HG03280 (cell line): ENCODE measurements around the gene NOL6.
"Not testable (repeated sequence)": the region's sequence is repeated elsewhere in the genome, so short reads cannot be mapped to it uniquely, and the experiment has no call there.

Source experiments
- ATAC-seq: cut with Tn5 transposase; IDR thresholded peaks from one replicate; pipeline ENCODE4 v1.9.1; 2021; ENCODE audit warnings: mild to moderate bottlenecking, moderate library complexity; ENCODE audit not compliant: unreplicated experiment

The NOL6 gene, protein sequence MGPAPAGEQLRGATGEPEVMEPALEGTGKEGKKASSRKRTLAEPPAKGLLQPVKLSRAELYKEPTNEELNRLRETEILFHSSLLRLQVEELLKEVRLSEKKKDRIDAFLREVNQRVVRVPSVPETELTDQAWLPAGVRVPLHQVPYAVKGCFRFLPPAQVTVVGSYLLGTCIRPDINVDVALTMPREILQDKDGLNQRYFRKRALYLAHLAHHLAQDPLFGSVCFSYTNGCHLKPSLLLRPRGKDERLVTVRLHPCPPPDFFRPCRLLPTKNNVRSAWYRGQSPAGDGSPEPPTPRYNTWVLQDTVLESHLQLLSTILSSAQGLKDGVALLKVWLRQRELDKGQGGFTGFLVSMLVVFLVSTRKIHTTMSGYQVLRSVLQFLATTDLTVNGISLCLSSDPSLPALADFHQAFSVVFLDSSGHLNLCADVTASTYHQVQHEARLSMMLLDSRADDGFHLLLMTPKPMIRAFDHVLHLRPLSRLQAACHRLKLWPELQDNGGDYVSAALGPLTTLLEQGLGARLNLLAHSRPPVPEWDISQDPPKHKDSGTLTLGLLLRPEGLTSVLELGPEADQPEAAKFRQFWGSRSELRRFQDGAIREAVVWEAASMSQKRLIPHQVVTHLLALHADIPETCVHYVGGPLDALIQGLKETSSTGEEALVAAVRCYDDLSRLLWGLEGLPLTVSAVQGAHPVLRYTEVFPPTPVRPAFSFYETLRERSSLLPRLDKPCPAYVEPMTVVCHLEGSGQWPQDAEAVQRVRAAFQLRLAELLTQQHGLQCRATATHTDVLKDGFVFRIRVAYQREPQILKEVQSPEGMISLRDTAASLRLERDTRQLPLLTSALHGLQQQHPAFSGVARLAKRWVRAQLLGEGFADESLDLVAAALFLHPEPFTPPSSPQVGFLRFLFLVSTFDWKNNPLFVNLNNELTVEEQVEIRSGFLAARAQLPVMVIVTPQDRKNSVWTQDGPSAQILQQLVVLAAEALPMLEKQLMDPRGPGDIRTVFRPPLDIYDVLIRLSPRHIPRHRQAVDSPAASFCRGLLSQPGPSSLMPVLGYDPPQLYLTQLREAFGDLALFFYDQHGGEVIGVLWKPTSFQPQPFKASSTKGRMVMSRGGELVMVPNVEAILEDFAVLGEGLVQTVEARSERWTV

DNA sequence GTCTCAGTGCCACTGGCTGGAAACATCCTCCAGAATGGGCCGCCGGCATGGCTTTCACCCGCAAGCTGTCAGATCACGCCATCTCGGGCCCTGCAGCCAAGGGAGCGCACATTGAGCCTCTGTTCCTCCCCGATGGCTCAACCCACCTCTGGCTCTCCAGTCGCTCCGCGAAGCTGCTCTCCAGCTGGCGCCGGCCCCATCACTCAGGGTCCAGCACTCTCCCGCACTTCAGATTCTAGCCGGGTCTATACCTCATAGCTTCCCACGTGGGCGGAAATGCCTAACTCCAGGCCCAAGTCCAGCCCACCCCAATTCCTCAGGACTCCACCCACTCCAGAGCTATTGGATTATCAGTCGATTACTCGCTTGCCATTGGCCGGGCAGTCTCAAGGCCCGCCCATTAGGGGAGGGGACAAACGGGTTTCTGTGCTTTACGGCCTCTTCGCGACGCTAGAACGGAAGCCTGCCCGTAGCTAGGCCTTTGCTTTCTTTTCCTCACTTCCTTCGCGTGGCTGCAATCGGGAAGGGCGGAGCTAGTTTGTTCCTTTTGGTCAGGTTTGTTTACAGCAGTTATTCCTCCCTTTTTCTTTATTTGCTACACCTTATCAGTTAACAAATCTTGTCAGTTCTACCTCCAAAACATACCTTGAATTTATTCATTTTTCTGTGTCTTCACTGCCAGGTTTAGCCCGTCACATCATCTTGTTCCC is at the start of gene NOL6:
Gene NOL6 (minus strand): TSS at position 282 of the 710 bp plus-strand sequence. CDS start 82 bp downstream, at position 200.
- peak; percentile 99 for ATAC-seq

DNA sequence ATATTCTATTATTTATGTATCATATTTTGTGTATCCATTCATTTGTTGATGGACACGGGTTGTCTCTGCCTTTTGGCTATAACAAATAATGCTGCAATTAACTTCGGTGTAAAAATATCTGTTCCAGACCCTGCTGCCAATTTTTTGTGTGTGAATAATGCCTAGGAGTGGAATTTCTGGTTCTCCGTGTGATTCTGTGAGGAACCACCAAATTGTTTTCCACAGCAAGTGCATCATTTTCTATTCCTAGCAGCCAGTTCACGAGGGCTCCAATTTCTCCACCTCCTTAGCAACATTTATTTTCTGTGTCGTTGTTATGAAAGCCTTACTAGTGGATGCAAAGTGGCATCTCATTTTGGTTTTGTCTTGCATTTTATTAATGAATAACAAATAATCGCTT is 48.1 kb upstream of the NOL6 start:
- ATAC-seq, result not testable (repeated sequence)

DNA sequence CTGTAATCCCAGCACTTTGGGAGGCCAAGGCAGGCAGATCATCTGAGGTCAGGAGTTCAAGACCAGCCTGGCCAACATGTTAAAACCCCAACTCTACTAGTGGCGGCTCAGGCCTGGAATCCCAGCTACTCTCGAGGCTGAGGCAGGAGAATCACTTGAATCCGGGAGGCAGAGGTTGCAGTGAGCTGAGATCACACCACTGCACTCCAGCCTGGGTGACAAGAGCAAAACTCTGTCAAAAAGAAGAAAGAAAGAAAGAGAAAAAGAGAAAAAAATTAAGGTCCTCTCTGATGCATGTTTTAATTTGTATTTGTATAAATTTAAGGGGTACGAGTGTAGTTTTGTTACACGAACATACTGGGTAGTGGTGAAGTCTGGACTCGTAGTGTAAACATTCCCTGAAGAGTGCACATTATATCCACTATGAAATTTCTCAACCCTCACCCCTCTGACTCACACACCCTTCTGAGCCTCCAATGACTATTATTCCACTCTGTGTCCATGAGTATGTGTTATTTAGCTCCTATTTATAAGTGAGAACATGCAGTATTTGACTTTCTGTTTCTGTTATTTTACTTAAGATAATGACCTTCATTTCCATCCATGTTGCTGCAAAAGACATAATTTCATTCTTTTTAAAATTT is 44.3 kb upstream of the NOL6 start:
- ATAC-seq, result not testable (repeated sequence)

DNA sequence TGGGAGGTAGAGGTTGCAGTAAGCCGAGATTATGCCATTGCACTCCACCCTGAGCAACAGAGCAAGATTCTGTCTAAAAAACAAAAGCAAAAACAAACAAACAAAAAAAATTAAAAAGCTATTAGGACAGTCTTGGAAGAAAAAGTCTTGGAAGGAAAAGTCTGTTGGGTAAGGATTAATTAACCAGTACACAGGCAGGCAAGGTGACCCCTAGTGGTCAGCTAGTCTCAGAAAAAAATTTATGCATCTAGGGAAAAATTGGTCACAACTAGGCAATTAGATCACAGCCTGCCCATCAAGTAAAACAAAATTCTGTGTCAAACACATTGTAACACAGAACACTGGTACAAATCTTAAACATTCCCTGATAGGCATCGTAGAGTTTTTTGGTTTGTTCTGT is 43.6 kb upstream of the NOL6 start:
- no peak for ATAC-seq

DNA sequence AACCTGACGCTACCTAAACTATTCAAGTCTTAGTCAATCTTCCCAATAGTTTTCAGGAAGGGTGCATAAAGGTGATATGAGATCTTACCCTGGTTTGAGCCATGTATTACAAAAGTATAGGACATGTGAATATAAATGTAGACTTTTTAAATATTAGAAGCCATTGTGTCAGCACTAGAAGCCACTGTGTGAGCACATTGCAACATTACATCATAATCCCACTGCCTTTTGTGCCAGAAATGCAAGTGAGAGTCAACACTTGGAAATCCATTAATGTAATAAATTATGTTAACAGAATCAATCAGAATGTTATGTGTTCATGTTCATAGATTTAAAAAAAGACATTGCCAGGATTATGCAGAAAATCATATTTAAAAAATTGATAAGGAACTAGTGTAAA is 42.7 kb upstream of the NOL6 start:
- not testable (repeated sequence) for ATAC-seq

DNA sequence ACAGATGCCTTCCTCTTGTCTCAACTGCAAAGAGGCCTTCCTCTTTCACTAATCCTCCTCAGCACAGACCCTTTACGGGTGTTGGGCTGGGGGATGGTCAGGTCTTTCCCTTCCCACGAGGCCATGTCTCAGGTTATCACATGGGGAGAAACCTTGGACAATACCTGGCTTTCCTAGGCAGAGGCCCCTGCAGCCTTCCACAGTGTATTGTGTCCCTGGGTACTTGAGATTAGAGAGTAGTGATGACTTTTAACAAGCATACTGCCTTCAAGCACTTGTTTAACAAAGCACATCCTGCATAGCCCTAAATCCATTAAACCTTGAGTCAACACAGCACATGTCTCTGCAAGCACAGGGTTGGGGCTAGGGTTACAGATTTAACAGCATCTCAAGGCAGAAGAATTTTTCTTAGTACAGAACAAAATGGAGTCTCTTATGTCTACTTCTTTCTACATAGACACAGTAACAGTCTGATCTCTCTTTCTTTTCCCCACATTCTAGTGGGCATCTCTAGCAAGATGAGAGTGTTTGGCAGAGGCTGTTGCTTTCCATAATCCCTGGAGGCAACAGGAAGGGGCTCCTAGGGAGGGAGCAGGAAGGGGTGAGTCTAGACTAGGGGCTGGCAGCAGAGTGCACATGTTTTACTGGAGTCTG is 41.7 kb upstream of the NOL6 start:
- not testable (repeated sequence) for ATAC-seq

DNA sequence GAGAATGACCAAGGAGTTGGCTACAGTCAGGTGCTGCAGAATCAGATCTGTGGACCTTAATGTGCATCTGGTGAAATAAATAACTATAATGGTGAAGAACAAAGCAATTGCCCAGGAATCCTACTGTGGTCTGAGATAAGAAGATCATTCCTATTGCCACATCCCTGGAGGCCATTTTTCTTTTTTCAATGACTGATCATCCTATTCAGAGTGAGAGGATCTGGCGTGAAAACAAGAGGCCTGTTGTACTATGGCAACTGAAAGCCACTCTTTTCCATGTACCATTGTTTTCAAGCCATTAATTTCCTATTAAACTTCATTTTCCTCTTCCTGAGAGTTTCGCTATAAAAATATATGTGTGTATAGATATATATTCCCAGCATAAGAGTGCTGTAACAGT is 38.8 kb upstream of the NOL6 start:
- ATAC-seq, result not testable (repeated sequence)

DNA sequence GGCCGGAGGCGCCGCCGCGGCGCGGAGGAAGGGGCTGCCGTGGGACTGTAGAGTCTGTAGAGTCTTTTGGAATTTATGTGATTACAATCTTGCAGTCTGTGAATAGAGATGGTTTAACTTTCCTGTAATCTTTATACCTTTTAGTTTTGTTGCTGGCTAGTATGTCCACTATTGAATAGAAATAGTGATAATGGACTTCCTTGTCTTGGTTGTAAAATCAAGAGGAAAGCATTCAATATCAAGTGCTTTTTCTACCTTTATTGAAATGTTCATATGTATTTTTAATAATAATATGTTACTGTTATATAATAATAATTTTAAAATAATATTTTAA is 37.4 kb upstream of the NOL6 start:
- ATAC-seq, result not testable (repeated sequence)

DNA sequence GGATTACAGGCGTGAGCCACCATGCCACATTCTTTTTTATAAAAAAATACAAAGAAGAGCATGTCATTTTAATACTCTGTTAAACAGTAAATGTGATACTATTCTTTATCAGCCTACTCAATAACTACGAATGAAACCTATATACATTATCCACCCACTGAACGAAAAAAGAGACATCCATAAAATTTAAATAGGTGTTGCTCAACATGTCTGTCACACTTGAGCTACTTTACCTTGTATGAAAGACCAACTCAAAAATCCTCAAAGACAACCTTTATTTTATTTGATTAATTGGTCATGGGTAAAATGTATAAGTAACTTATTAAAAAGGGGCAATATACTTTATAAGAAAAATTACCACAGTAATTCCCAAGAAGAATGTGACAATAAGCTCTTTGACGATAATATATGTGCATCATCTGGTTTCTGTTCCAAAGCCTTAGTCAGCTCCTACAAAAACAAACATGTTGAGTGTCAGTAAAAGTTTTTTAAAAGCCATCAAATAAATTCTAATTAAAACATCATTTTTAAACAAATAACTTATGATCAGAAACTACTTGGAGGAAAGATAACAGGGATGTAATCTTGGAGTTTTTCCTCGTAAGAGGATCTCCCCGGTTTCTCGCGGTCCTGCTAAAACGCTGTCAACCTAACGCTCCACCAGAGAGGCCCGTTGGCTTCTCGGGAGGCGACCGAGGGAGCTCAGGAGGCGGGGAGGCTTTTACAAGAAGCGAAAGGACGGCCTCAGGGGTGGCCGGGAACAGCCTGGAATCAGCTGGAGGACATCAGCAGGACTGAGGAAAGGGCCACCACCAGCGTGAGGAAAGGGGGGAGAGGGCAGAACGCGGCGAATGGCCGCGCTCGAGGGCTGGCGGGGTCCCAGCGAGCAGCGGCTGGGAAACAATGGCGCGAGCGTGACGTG is 36.8 kb upstream of the NOL6 start:
- ATAC-seq, result no peak

DNA sequence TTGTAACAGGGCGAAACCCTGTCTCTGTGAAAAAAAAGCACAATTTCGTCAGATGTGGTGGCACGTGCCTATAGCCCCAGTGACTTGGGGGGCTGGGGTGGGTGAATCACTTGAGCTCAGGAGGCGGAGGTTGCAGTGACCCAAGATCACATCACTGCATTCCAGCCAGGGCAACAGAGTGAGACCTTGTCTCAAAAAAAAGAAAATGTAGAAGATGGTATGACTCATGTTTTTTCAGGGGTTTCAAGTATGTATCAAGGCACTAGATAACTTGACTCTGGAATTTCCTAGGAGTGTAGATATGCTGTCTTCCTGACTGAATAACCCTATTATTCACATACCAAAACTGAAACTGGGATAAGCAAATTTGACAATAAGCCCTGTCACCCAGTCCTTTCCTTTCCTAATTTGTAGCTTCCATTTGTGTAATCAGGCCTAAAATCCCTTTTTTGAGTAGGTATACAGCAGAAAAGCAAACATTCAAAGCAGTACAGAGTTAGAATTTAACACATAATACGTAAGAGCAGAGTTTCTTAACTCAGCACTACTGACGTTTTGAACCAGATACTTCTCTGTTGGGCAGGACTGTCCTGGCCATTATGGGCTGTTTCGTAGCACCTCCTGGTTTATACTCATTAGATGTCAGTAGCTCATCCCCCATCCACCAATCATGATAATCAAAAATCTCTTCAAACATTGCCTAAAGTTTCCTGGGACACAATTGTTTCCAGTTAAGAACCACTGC is 33.1 kb upstream of the NOL6 start:
- ATAC-seq, result no peak

DNA sequence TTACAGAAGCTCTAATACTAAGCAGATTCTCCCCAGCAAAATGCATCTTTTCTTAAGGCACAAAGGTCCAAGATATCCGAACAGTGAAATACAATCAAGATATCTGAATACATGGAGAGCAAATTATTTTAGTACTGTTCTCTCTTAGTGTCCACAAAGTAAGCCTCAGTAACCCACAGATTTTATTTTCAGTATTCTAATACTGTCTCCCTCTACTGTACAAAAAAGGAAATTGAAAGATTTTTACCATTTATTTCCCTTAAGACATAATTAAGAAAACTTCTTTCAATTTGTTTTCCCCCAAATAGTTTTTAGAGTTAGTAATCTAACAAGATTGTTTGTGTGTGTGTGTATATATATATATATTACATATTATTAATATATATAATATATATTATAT is 24.7 kb upstream of the NOL6 start:
- no peak for ATAC-seq

DNA sequence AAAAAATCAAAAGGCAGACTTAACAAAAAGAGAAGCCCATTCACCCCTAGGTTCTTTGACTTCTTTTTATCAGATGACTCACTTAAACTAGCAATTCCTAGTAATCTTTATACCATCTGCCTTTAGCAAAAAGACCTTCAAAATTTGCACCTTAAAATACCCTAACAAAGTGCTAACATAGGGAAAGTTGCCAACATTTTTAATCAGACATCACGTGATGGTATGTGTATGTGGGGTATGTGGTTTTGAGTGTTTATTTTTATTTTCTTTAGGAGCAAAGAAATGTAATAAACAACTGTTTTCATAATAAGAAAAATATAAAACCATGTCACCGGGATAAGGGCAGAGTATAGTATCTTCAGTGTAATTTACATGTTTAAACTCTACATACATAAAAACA is 20.1 kb upstream of the NOL6 start:
- not testable (repeated sequence) for ATAC-seq

DNA sequence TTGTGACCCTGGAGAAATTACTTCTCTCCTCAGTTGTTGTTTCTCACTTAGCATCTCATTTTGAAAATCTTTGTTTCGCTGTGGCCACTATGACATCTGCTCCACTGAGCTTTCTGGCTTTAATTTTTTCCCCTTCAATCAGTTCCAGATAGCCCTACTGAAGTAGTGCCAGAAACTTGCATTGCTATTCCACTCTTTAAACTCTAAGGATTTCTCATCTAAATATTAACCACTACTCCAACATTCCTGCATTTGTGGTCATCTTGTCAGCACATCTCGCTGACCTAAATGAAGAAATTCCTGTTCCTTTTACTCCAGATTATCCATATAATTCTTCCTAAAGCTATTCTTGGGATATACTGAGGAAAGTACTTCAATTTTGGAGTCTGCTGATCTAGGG is 15.3 kb upstream of the NOL6 start:
- ATAC-seq, result no peak

DNA sequence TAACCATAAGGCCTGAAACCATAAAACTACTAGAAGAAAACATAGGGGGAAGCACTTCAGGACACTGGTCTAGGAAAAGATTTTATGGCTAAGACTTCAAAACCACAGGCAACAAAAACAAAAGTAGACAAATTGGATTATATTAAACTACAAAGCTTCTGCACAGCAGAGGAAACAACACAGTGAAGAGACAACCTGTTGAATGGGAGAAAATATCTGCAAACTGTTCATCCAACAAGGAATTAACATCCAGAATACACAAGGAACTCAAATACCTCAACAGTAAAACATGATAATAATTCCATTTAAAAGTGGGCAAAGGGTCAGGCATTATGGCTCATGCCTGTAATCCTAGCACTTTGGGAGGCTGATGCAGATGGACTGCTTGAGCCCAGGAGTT is 11.6 kb upstream of the NOL6 start:
- not testable (repeated sequence) for ATAC-seq

DNA sequence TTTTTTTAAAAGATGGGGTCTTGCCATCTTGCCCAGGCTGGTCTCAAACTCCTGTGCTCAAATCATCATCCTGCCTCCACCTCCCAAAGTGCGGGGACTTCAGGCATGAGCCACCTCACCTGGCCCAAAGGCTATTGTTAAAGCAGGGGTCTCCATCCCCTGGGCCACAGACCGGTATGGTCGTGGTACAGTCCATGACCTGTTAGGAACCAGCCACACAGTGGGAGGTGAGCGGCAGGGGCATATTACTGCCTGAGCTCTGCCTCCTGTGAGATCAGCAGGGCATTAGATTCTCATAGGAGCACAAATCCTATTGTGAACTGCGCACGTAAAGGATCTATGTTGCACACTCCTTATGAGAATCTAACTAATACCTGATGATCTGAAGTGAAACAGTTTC is 7.3 kb upstream of the NOL6 start:
- no peak for ATAC-seq

DNA sequence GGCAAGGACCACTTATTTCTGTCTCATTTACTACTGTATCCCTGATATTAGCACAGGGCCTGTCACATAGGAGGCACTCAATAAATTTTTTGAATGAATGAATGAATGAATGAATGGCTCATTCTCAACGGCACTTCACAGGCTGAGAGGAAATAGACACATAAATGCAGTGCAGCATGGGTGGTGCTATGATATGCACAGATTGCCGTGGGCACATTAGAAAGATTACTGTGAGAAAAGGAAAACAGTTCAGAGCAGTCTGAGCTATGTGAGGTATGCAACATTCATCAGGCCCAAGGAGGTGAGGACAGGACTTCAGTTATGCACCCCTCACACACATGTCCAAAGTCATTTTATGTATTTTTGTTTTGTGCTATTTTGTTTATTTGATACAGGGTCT is 6.4 kb upstream of the NOL6 start:
- ATAC-seq, result no peak

DNA sequence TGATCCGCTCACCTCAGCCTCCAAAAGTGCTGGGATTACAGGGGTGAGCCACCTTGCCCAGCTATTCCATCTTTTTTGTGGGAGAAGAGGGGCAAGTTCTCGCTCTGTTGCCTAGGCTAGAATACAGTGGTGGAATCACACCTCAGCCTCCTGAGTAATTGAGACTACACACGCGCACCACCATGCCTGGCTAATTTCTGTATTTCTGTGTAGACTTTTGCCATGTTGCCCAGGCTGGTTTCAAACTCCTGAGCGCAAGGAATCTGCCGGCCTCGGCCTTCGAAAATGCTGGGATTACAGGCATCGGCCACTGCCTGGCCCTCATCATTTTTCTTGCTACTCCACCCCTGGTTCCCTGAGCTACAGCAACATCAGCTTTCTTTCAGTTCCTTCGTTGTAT is 2.8 kb upstream of the NOL6 start:
- ATAC-seq, result no peak

DNA sequence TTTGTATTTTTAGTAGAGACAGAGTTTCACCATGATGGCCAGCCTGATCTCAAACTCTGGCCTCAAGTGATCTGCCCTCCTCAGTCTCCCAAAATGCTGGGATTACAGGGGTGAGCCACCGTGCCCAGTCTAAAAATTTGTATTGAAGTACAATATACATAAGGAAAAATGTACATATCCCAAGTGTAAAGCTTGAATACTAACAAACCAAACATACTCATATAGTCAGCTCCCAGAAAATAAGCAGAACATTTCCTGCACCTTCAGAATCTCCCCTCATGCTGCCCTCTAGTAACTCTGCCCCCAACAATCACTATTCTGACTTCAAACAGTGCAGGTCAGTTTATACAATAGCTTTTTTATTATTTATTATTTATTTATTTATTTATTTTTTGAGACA is 1.6 kb upstream of the NOL6 start:
- no peak for ATAC-seq
